OCI-M1 (cell line): ENCODE measurements around the gene OXTR.
"Not testable (repeated sequence)": the region's sequence is repeated elsewhere in the genome, so short reads cannot be mapped to it uniquely, and the experiment has no call there.

Experiments used
- DNase-seq: peaks from one replicate; lab custom pipeline; 2025; lab: John Stamatoyannopoulos, UW

The OXTR gene

GRCh38 chr3:8739757-8740504 lies 29.5 kb downstream of the OXTR start:
- DNase-seq: no peak

GRCh38 chr3:8738639-8739038 lies 30.8 kb downstream of the OXTR start:
- no peak for DNase-seq

- DNase-seq: no peak
Measured at GRCh38 chr3:8737823-8738222, 31.6 kb downstream of the OXTR start.

GRCh38 chr3:8737301-8737700 lies 32.1 kb downstream of the OXTR start:
- DNase-seq: no peak

- no peak for DNase-seq
Measured at GRCh38 chr3:8736436-8736835, 33.0 kb downstream of the OXTR start.

GRCh38 chr3:8734908-8735307 lies 34.5 kb downstream of the OXTR start:
- no peak for DNase-seq

GRCh38 chr3:8734137-8734878 lies 35.1 kb downstream of the OXTR start:
- DNase-seq: no peak

GRCh38 chr3:8733332-8734094 lies 35.9 kb downstream of the OXTR start, which contains the start of gene CAV3:
Gene CAV3, plus strand, starts transcription at chr3:8733802. Its CDS starts 75 bp downstream, at chr3:8733877.
- DNase-seq: no peak

- no peak for DNase-seq
Measured at GRCh38 chr3:8732413-8732812, 37.0 kb downstream of the OXTR start.

GRCh38 chr3:8730656-8731055 lies 38.8 kb downstream of the OXTR start:
- DNase-seq: no peak

- DNase-seq: no peak
Measured at GRCh38 chr3:8729479-8729878, 39.9 kb downstream of the OXTR start.

- no peak for DNase-seq
Measured at GRCh38 chr3:8727605-8728512, 41.6 kb downstream of the OXTR start.

GRCh38 chr3:8724108-8724752 lies 45.2 kb downstream of the OXTR start:
- DNase-seq: no peak

- no peak for DNase-seq
Measured at GRCh38 chr3:8723612-8724011, 45.8 kb downstream of the OXTR start.

GRCh38 chr3:8722808-8723207 lies 46.6 kb downstream of the OXTR start:
- DNase-seq: no peak

GRCh38 chr3:8715757-8716156 lies 53.7 kb downstream of the OXTR start:
- DNase-seq: not testable (repeated sequence)

- DNase-seq: peak; percentile 40
Measured at GRCh38 chr3:8713901-8714759, 55.3 kb downstream of the OXTR start.

- DNase-seq: no peak
Measured at GRCh38 chr3:8712908-8713255, 56.5 kb downstream of the OXTR start.

GRCh38 chr3:8712045-8712907 lies 57.1 kb downstream of the OXTR start:
- no peak for DNase-seq
